GM19438 (cell line): ENCODE measurements around the gene PTTG1IP.

ENCODE experiments used
- ATAC-seq: cut with Tn5 transposase; IDR thresholded peaks from one replicate; pipeline ENCODE4 v1.9.1; 2021; ENCODE audit warnings: low read depth; ENCODE audit not compliant: unreplicated experiment

The PTTG1IP gene

GRCh38 chr21:44898011-44898488 lies 24.6 kb upstream of the PTTG1IP start:
- ATAC-seq = no peak

DNA sequence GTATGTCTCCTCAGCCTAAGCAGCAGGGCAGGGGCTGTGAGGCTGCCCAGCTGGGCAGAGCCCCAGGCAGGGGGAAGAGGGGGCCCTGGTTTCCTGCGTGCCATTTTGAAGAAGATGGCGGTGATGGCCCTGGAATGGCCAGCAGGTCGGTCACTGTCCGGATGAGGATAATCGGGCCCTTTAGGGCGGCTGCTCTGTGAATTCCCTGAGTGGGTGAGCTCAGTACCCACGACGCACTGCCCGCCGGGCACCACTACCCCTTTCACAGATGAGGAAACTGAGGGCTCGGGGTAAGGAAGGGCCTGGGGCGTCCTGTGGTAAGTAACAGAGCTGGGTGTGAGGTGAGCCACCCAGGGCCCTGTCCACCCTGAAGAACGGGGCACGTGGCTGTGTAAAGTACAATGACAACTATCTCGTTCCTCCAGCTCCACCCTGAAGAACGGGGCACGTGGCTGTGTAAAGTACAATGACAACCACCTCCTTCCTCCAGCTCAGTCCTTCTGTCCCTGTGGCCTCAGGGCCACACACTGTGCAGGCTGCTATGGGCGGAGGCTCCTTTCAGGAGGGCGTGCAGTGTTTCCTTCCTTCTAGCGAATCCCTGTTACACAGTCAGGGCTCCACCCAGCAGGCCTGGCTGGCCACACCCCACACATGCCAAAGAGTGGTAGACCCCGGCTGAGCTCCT lies 24.0 kb upstream of the PTTG1IP start:
- ATAC-seq = no peak

DNA sequence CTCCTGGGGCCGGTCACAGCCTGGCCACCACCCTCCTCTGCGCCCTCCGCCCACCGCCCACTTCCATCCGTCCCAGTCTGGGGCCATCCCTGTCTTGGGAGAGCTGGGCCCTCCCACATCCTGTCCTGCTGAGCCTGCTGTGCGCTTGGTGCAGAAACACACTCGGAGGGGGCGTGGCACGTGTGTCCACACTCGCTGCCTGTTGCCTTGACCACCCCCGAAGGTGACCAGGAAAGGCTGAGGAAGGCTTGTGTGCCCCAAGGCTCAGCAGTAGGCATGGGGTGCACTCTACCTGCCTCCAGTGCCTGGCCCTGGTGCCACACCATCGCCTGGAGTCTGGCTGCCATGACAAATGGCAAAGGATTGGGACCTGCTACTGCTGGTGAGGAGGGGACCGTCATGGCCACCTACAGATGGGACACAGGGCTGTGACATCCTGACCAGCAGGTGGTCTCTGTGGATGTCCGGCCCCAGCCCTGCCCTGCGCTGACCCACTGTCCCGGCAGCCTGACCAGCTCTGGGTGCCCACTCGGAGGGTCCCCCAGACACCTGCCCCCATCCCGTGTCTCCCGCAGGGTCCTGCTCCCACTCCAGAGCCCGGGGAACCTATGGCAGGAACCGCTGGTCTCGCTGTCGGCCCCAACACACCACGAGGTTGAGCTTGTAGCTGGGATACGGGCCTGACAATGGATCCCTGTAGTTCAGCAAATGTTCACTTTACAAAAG lies 23.2 kb upstream of the PTTG1IP start:
- no peak for ATAC-seq

DNA sequence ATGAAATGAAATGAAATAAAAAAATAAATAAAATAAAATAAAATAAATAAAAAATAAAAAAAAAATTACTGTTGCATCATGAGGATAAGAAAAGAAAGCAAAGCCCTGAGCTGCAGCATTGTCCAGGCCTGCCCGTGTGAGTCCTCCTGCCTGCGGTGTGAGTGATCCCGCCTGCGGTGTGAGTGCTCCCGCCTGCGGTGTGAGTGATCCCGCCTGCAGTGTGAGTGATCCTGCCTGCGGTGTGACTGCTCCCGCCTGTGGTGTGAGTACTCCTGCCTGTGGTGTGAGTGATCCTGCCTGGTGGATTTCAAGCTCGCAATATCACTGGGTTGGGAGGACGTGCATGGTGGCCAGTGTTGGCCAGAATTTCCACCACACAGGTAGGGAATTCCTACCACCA lies 22.4 kb upstream of the PTTG1IP start:
- no peak for ATAC-seq

DNA sequence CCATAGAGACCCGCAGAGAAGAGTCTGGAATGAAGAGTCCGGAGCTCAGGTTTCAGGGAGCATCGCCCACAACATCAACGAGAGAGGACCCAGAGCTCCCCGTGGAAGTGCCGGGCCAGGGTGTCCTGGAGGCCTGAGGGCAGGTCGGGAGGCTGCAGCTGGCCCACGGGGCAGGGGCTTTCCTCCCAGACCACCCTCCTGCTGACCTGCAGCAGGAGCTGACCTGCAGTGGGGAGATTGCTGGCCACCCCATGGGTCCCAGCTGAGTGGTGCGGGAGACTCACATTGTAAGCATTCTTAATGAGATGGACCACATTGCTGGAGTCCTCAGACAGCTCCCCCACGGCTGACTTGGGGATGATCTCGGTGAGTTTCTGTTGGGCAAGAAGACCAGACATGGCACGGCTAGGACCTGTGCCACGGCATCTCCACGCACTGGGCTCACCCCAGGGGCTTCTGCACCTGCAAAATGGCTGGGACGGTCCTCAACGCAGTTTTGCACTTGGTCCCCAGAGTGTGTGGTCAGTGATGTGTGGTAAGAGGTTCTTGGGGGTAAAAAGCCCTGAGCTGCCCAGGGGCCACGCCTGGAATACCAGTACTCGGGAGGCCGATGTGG lies 21.3 kb upstream of the PTTG1IP start:
- ATAC-seq = no peak

- ATAC-seq = no peak
Measured at GRCh38 chr21:44893948-44894656, 20.6 kb upstream of the PTTG1IP start.

GRCh38 chr21:44893278-44893556 lies 19.7 kb upstream of the PTTG1IP start:
- no peak for ATAC-seq

DNA sequence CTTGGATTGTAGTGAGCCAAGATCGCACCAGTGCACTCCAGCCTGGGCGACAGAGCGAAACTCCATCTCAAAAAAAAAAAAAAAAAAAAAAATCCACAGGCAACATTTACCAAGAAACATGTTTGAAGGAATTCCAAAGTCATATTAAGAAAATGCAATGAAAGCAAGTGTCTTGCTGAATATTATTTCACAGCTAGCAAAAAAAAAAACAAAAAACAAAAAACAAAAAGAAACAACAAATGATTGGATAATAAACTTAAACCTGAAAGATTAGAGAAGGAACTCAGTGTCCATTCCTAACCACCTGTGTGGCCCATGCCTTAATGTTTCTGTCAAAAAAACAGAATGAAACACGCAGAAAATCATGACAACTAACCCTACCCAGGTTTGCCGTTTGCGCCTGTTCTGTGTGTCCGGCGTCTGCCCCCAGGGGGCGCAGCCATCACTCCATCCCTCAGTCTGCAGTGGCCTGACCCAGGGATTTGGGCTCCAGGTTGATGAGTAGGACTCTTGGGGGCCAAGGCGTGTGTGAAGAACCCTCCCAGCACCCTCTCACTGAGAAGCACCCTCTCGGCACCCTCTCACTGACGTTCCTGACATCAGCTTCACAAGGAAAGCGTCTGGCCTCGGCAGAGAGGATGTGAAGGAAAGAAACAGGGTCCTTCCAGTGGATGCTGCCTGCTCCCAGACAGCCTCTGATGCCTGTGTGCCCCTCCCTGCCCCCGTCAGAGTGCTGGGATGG lies 19.2 kb upstream of the PTTG1IP start:
- ATAC-seq = no peak

- ATAC-seq = no peak
Measured at GRCh38 chr21:44892095-44892494, 18.6 kb upstream of the PTTG1IP start.

DNA sequence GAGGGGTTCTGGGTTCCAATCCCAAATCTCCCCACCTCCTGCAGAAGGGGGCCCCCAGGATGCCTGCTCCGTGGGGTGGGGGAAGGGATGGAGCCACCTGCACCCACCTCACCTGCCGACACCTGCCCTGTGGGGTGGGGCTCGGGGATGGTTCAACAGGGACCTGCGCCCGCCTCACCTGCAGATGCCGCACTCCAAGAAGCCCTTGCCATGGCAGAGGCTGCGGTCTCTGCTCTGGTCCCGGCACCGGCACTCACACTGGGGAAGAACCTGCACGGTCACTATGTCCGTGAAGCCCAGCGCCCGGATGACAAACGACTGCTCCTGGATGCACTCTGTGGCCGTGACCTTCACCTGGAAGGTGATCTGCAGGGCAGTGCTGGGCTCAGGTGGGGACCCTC lies 18.1 kb upstream of the PTTG1IP start:
- no peak for ATAC-seq

- ATAC-seq = no peak
Measured at GRCh38 chr21:44890961-44891541, 17.6 kb upstream of the PTTG1IP start.

- no peak for ATAC-seq
Measured at GRCh38 chr21:44890338-44890931, 16.9 kb upstream of the PTTG1IP start.

DNA sequence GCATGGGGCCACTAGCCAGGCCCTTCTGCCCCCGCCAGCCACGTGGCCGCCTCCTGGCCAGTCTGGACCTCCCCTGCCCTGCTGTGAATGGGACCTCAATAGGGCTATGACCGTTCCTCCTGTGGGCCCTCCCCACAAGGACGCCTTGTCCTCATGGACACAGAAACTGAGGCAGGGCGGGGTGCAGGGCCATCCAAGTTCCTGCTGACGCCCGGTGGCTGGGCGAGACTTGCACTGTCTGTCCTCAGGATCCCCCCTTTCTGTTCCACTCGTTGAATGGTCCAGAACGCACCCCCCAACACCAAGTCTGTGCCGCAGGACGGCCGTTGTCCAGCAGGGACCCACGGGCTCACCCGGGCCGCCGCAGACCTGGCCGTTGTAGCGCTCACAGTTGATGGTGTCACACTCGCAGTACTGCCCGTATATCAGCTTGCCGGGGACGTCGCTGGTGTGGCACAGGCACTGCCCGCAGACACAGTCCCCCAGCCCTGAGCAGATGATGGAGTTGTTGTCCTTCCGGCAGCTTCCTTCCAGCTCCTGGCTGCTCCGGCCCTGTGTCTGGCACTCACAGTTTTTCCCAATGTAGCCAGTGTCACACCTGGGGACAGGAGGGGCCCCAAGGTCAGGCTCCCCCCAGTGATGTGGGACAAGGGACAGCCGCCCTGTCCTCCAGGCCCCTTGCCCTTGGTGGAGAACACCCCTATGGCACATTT lies 16.3 kb upstream of the PTTG1IP start:
- no peak for ATAC-seq

DNA sequence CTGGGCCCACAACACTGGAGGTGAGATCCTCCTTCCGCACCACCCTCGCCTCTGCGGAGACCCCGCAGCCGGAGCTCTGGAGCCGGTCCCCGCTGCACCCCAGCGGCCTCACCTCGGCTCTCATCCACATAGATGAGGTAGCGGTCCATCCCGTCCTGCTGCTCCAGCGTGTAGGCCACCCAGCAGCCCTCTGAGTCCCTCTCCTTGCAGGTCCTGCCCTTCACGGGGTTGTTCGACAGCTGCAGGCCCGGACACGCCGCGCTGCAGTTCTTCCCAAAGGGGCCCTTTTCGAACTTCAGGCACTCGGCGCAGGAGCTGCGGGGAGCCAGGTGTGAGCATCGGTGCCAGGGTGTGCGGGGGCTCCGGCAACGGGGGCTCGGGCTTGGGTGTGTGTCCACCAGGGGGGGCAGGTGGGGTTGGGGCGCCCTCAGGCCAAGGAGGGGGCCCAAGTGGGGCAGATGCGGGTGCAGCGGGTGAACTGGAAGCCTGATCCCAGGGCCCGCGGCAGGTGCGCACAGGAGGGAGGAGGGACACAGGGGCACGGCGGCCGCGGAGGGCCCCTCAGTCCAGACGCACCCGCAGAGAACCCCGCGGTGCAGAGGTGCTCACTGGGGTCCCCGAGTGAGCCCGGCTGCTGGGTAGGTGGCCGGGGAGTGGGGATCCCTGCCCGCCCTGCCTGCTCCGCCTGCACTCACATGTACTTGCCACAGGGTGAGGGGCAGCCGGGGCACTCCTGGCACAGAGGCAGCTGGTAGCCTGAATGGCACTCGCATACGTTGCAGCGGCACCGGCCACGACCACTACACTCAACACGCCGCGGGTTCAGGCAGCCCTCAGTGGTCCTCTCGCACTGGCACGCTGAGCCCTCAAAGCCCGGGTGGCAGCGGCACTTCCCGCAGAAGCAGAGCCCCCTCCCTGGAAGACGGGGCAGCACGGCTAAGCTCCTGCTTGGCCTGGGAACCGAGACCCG lies 15.4 kb upstream of the PTTG1IP start:
- ATAC-seq = no peak

GRCh38 chr21:44887807-44888580 lies 14.5 kb upstream of the PTTG1IP start:
- ATAC-seq = no peak

- no peak for ATAC-seq
Measured at GRCh38 chr21:44887126-44887806, 13.8 kb upstream of the PTTG1IP start.
